Activated CD4-positive, alpha-beta T cell treated with anti-CD3 and anti-CD28 coated beads, Interleukin-2, amount 10 ng/mL, durations not matched to agents 7 days and 5 days (primary cell): Measurements from ENCODE around the gene FAM219A. TPM values are rescaled to one million over a fixed set of nuclear protein-coding genes. Genes with fewer than 3 reads are reported as not detected.

Experiments
- CTCF ChIA-PET: fragments of 350-600 bp; sonication (Branson Sonifier 250); formaldehyde crosslinking; loops from one replicate; lab custom pipeline; 2021; ENCODE audit warnings: antibody characterized with exemption; lab: Charles Lee
- POLR2A ChIA-PET: fragments of 350-600 bp; sonication (Branson Sonifier 250); formaldehyde crosslinking; loops from one replicate; lab custom pipeline; 2021; ENCODE audit warnings: antibody characterized with exemption; lab: Charles Lee
- DNase-seq: peaks from one replicate; pipeline ENCODE4 v3.0.0-alpha.2; 2020
- H3K27ac Mint-ChIP-seq: one replicate; pipeline ENCODE4 v1.8.0; 2021; ENCODE audit warnings: mild to moderate bottlenecking, moderate library complexity, mixed read lengths
- H3K27me3 Mint-ChIP-seq: one replicate; pipeline ENCODE4 v1.8.0; 2021; ENCODE audit warnings: mixed read lengths
- H3K36me3 Mint-ChIP-seq: one replicate; pipeline ENCODE4 v1.8.0; 2021; ENCODE audit warnings: low read depth, mixed read lengths
- H3K4me1 Mint-ChIP-seq: one replicate; pipeline ENCODE4 v1.8.0; 2021; ENCODE audit warnings: mixed read lengths
- H3K4me3 Mint-ChIP-seq: one replicate; pipeline ENCODE4 v1.8.0; 2021; ENCODE audit warnings: mild to moderate bottlenecking, moderate library complexity, mixed read lengths
- H3K9me3 Mint-ChIP-seq: one replicate; pipeline ENCODE4 v1.8.0; 2021; ENCODE audit warnings: mixed read lengths
- total RNA-seq, 2 experiments: library from RNA; stranded (reverse); gene quantifications; one replicate each; pipeline ENCODE4 v1.2.3, GENCODE V29; 2021

The FAM219A gene, protein sequence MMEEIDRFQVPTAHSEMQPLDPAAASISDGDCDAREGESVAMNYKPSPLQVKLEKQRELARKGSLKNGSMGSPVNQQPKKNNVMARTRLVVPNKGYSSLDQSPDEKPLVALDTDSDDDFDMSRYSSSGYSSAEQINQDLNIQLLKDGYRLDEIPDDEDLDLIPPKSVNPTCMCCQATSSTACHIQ
- total RNA-seq: 10 to 100 TPM; 11.6 to 12.7 TPM

- Mint-ChIP-seq H3K4me1 (peaks cover 46% of the 10 kb centered on the region), H3K27me3 (peaks cover 13% of the 10 kb centered on the region), H3K36me3 (peaks cover 2% of the 10 kb centered on the region), H3K4me3 (peak within 1 kb of the TSS; percentile 89), H3K27ac (peak within 1 kb of the TSS; percentile 83), H3K9me3 (no peaks in the 10 kb centered on the region)
- peak; percentile 99 for DNase-seq
- ChIA-PET CTCF (interaction anchor here (0.6 to 2.1 kb wide), 2 partner anchors 14 to 27 kb away, joined by 3 to 4 read pairs; no protein-coding TSS in a partner anchor), POLR2A (no interaction called here)
These were observed at the start of gene FAM219A, which contains the start of gene DNAI1 for GRCh38 chr9:34458013-34458958. TSS of gene FAM219A (minus strand) at chr9:34458570. CDS start at chr9:34458263, 307 bp downstream. TSS of gene DNAI1 (plus strand) at chr9:34458805. CDS start at chr9:34459006, 201 bp downstream.

DNA sequence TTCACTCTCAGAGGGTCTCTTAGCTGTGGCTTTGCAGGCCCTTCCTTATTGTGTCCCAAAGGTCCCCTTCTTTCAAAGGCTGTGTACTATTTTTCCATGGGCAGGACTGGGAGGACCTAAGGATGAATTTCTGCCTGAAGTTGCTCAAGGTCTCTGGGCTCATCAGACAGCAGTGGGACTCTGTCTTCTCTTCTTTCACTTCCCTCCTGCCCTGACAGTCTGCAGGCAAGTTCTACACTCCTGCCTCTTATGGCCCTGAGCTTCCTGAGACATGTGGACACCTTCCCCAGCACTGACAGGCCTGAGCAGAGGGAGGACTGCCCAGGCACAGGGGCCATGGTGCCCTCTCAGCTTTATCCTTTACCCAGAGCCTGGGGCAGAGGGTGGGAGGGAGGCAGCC is 49.6 kb upstream of the FAM219A start:
- no peaks in the 10 kb centered on the region for H3K36me3 Mint-ChIP-seq
- H3K4me3 Mint-ChIP-seq: no peak overlapping the region
- no peak overlapping the region for H3K27ac Mint-ChIP-seq
- no peak for DNase-seq
- ChIA-PET POLR2A (no interaction called here), CTCF (no interaction called here)
- H3K27me3 Mint-ChIP-seq: peaks cover 2% of the 10 kb centered on the region
- H3K4me1 Mint-ChIP-seq: no peaks in the 10 kb centered on the region
- H3K9me3 Mint-ChIP-seq: no peaks in the 10 kb centered on the region

DNA sequence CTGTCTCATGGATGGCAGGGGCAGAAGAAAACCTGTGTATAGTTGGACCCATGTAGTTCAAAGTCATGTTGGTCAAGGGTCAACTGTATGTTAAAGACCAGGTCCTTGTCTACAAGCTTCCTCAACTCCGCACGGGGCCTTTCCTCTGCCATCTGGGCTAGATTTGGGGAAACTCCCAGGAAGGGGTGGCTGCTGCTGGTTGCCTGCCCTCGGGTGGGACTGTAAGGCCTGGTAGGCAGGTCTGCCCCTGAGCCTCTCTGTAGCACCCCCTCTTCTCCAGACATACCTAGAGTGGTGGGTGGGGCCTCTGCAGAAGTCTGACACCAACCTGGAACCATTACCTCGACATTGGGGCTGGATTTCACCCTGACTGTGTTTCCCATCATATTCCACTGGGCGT is 49.2 kb upstream of the FAM219A start:
- Mint-ChIP-seq H3K27me3 (peaks cover 2% of the 10 kb centered on the region), H3K27ac (no peak overlapping the region), H3K4me3 (no peak overlapping the region), H3K9me3 (no peaks in the 10 kb centered on the region), H3K4me1 (no peaks in the 10 kb centered on the region), H3K36me3 (no peaks in the 10 kb centered on the region)
- ChIA-PET POLR2A (no interaction called here), CTCF (interaction anchor here (1.2 kb wide), 1 partner anchor 25 kb away, joined by 3 read pairs; no protein-coding TSS in a partner anchor)
- no peak for DNase-seq

DNA sequence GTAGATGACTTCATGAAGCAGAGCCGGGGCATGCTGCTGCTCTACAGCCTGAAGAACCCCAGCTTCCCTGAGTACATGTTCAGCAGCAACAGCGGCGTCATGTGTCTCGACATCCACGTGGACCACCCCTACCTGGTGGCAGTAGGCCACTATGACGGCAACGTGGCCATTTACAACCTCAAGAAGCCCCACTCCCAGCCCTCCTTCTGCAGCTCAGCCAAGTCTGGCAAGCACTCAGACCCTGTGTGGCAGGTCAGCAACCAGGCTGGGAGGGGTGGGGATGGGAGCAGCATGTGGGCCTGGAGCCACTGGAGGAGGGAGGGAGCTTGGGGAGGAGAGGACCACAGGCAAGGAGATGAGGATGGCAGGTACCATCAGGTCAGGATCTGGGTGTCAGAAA is 48.3 kb upstream of the FAM219A start:
- Mint-ChIP-seq H3K27ac (no peak overlapping the region), H3K9me3 (no peaks in the 10 kb centered on the region), H3K27me3 (peaks cover 2% of the 10 kb centered on the region), H3K4me1 (no peaks in the 10 kb centered on the region), H3K4me3 (no peak overlapping the region), H3K36me3 (no peaks in the 10 kb centered on the region)
- ChIA-PET POLR2A (no interaction called here), CTCF (interaction anchor here (0.7 to 1.2 kb wide), 3 partner anchors 11 to 27 kb away, joined by 3 read pairs; no protein-coding TSS in a partner anchor)
- no peak for DNase-seq

GRCh38 chr9:34505370-34506120 is 47.2 kb upstream of the FAM219A start:
- H3K27ac Mint-ChIP-seq: no peak overlapping the region
- ChIA-PET POLR2A (no interaction called here), CTCF (interaction anchor here (0.8 to 1.0 kb wide), 3 partner anchors 10 to 102 kb away, joined by 3 read pairs; no protein-coding TSS in a partner anchor)
- no peak overlapping the region for H3K4me3 Mint-ChIP-seq
- no peak for DNase-seq
- no peaks in the 10 kb centered on the region for H3K36me3 Mint-ChIP-seq
- H3K27me3 Mint-ChIP-seq: peaks cover 2% of the 10 kb centered on the region
- H3K9me3 Mint-ChIP-seq: no peaks in the 10 kb centered on the region
- no peaks in the 10 kb centered on the region for H3K4me1 Mint-ChIP-seq

DNA sequence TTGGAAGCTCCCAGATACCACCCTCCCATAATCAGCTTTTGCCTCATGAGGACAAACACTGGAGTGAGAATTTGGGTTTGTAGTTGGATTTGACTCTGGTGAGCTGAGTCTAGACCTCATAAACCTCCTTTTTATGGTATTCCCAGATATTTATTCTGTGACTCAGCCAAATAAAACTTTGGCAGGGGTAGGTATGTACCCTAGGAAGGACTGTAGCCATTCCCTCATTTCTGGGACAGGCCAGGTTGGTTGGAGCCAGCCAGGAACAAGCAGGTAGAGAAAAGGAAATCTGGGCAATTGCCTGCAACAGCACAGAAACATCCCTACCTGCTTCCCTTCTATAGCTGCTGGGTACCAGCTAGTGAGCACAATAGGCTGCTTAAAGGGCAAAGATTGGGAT is 45.0 kb upstream of the FAM219A start:
- H3K27me3 Mint-ChIP-seq: peaks cover 9% of the 10 kb centered on the region
- DNase-seq: no peak
- H3K4me1 Mint-ChIP-seq: no peaks in the 10 kb centered on the region
- H3K27ac Mint-ChIP-seq: no peak overlapping the region
- ChIA-PET POLR2A (no interaction called here), CTCF (interaction anchor here (0.6 to 1.2 kb wide), 4 partner anchors 8 to 157 kb away, joined by 3 read pairs; no protein-coding TSS in a partner anchor)
- H3K9me3 Mint-ChIP-seq: no peaks in the 10 kb centered on the region
- no peaks in the 10 kb centered on the region for H3K36me3 Mint-ChIP-seq
- no peak overlapping the region for H3K4me3 Mint-ChIP-seq

DNA sequence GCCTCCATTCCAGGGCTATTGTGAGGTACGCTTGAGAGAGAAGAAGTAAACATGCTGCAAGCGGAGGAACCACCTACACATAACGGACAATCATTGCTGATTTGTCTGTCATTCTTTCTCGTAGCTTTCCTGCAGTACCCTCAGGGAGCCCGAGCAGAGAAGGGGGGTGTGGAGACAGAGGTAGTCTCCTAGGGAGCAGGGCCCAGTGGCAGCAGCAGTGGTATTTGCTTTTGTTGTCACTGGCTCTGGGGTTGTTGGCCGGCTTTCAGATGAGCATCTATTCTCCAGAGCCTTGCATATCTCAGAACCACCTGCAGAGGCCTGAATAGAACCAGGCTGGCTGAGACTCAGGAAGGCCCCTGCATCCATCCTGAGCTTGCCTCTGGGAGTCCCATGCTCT is 44.5 kb upstream of the FAM219A start:
- no peak for DNase-seq
- no peak overlapping the region for H3K4me3 Mint-ChIP-seq
- ChIA-PET POLR2A (no interaction called here), CTCF (interaction anchor here (0.5 to 1.6 kb wide), 5 partner anchors 9 to 1713 kb away, joined by 3 to 6 read pairs (median 3); no protein-coding TSS in a partner anchor)
- H3K9me3 Mint-ChIP-seq: no peaks in the 10 kb centered on the region
- H3K27me3 Mint-ChIP-seq: peaks cover 9% of the 10 kb centered on the region
- no peak overlapping the region for H3K27ac Mint-ChIP-seq
- H3K36me3 Mint-ChIP-seq: no peaks in the 10 kb centered on the region
- no peaks in the 10 kb centered on the region for H3K4me1 Mint-ChIP-seq

GRCh38 chr9:34502471-34502870 is 44.1 kb upstream of the FAM219A start:
- ChIA-PET CTCF (interaction anchor here (0.5 to 2.5 kb wide), 5 partner anchors 9 to 1714 kb away, joined by 3 to 8 read pairs (median 5); no protein-coding TSS in a partner anchor), POLR2A (no interaction called here)
- peaks cover 9% of the 10 kb centered on the region for H3K27me3 Mint-ChIP-seq
- H3K4me1 Mint-ChIP-seq: no peaks in the 10 kb centered on the region
- H3K9me3 Mint-ChIP-seq: no peaks in the 10 kb centered on the region
- H3K4me3 Mint-ChIP-seq: no peak overlapping the region
- no peak for DNase-seq
- no peak overlapping the region for H3K27ac Mint-ChIP-seq
- H3K36me3 Mint-ChIP-seq: no peaks in the 10 kb centered on the region

DNA sequence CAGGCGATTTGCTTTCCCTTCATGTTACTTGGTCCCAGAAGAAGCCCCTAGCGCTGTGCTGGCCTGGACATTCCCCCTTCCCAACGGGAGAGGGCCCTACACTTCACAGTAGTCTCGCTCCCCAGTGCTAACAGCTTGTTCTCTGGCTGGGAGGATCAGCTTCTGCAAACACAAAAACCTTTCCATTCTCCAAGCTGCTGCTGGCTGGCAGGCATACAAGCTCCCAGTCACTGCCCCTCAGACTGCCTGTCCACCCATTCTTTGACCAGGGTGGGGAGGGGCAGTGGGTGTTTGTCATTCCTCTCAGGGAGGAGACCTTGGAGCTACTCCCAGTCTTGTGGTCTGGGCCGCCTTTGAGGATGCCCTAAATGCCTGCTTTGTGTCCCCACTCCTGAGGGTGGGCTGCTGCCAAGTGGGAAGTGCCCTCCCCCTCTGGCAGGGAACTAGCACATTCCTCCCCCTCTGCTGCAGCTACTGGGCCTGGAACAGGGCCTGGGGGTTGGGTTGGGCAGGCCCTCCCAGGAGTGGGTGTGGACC is 43.6 kb upstream of the FAM219A start:
- POLR2A ChIA-PET: no interaction called here
- CTCF ChIA-PET: interaction anchor here (0.6 to 2.5 kb wide), 8 partner anchors 10 to 1714 kb away, joined by 3 to 8 read pairs (median 3); no protein-coding TSS in a partner anchor
- H3K4me3 Mint-ChIP-seq: no peak overlapping the region
- no peaks in the 10 kb centered on the region for H3K9me3 Mint-ChIP-seq
- no peak for DNase-seq
- H3K27ac Mint-ChIP-seq: no peak overlapping the region
- no peaks in the 10 kb centered on the region for H3K36me3 Mint-ChIP-seq
- peaks cover 9% of the 10 kb centered on the region for H3K27me3 Mint-ChIP-seq
- H3K4me1 Mint-ChIP-seq: no peaks in the 10 kb centered on the region

DNA sequence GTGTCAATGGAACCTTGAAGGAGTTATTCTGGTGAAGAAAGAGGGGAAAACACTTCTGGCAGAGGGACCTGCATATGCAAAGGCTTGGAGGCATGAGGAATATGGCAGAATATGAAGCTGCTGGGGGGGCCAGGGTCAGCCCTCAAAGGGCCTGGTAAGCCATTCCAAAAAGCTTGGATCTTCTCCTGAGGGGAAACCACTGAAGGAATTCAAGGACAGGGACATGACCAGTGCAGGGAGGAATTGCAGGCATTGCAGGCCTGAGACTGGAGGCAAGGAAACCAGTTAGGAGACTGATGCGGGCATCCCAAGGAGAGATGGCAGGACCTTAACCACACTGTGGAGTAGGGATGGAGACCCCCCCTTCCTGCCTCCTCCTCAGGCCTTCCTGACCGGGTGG is 43.0 kb upstream of the FAM219A start:
- H3K36me3 Mint-ChIP-seq: no peaks in the 10 kb centered on the region
- no peak overlapping the region for H3K4me3 Mint-ChIP-seq
- H3K9me3 Mint-ChIP-seq: no peaks in the 10 kb centered on the region
- ChIA-PET CTCF (interaction anchor here (0.6 to 2.5 kb wide), 10 partner anchors 10 to 103 kb away, joined by 3 to 8 read pairs (median 3); no protein-coding TSS in a partner anchor), POLR2A (no interaction called here)
- H3K27me3 Mint-ChIP-seq: peaks cover 9% of the 10 kb centered on the region
- H3K4me1 Mint-ChIP-seq: no peaks in the 10 kb centered on the region
- no peak overlapping the region for H3K27ac Mint-ChIP-seq
- DNase-seq: no peak

- no peaks in the 10 kb centered on the region for H3K36me3 Mint-ChIP-seq
- CTCF ChIA-PET: interaction anchor here (0.6 to 2.5 kb wide), 11 partner anchors 11 to 103 kb away, joined by 3 to 8 read pairs (median 3); no protein-coding TSS in a partner anchor
These were observed 42.4 kb upstream of the FAM219A start for GRCh38 chr9:34500623-34501267.

More at GRCh38 chr9:34500623-34501267, 42.4 kb upstream of the FAM219A start:
- Mint-ChIP-seq H3K9me3 (no peaks in the 10 kb centered on the region), H3K27ac (no peak overlapping the region), H3K4me3 (no peak overlapping the region), H3K27me3 (peaks cover 9% of the 10 kb centered on the region), H3K4me1 (no peaks in the 10 kb centered on the region)
- peak; percentile 76 for DNase-seq
- POLR2A ChIA-PET: no interaction called here
